IMR-90 (cell line): Measurements from ENCODE around the gene PTPRK.

Experiments
- BHLHE40 ChIP-seq: fragments of 150-350 bp; IDR thresholded peaks from 2 replicates; pipeline ENCODE4 v1.6.1; 2016; ENCODE audit warnings: mild to moderate bottlenecking, low read depth, low read length
- CTCF ChIP-seq: conservative IDR thresholded peaks from 2 replicates; pipeline ENCODE4 v1.5.1; 2012; ENCODE audit warnings: mild to moderate bottlenecking, low read depth, low read length, improper control_type of control experiment

- no peak for TF ChIP-seq CTCF
- TF ChIP-seq BHLHE40: no peak
Observed at GRCh38 chr6:128071212-128071611, 449.2 kb downstream of the PTPRK start.
